ENCODE results near the gene CALR3.

CALR3 gene

DNA sequence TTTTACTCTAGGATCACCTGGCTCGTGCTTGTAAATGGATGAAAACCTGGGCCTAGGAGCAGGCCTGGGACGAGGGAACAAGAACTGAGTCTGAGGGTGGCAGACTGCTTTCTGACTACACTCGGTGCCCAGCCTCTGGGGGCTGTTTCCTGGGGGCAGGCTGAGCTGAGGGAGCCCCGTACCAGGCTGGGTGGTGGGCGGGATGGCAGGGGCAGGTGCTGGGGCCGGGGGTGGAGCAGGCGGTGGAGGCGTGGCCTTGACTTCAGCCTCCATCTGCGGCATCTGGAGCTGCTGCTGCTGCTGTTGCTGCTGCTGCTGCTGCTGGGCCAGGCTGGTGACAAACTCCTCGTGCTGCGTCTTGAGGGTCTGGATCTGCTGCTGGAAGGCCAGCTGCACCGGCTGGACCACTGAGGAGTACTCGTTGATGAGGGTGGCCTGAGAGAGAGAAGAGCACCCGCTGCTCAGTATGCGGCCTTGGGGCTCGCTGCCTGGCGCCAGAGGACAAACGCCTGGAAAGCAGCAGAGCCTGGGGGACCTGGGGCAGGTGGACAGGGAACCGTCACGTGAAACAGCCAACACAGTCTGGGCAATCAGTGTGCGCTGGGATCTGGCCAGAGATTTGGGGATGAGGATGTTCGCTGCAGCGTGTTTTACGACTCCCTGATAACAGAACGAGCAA lies 33.6 kb upstream of the CALR3 start:
- TF ChIP-seq, protein P1, sequence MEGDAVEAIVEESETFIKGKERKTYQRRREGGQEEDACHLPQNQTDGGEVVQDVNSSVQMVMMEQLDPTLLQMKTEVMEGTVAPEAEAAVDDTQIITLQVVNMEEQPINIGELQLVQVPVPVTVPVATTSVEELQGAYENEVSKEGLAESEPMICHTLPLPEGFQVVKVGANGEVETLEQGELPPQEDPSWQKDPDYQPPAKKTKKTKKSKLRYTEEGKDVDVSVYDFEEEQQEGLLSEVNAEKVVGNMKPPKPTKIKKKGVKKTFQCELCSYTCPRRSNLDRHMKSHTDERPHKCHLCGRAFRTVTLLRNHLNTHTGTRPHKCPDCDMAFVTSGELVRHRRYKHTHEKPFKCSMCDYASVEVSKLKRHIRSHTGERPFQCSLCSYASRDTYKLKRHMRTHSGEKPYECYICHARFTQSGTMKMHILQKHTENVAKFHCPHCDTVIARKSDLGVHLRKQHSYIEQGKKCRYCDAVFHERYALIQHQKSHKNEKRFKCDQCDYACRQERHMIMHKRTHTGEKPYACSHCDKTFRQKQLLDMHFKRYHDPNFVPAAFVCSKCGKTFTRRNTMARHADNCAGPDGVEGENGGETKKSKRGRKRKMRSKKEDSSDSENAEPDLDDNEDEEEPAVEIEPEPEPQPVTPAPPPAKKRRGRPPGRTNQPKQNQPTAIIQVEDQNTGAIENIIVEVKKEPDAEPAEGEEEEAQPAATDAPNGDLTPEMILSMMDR (IDR thresholded peaks at IDR 0.05; ENCODE audit: insufficient read depth, missing control alignments): no peak
- DNase-seq (ENCODE audit: insufficient read length, low spot score) (no peak), FAIRE-seq (no peak)

DNA sequence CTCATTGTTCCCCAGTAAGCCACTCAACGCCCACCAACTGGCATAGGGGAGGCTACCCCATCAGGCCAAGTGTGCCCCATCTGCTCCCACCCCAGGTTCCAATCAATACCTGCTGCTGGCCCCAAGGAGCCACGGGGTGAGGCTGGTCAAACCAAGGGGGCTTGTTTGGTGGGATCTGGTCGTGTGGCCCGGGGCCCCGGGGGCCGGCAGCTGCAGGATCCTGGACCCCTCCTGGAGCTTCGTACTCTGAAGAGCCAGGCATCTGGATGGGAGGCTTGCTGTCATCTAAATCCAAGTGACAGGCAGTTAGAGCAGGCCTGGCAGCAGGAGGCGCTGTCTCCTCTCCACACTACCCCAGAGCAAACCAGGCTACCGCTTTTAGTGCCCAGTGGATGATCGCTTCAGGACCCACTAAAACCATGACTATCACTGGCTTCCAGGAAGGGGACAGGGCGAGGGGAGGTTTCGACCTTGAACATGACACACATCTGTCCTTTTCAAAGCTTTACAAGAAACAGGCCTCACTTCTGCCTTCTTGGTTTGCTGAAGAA lies 32.1 kb upstream of the CALR3 start:
- no peak for FAIRE-seq
- no peak for DNase-seq (ENCODE audit: insufficient read length, low spot score)
- TF ChIP-seq, protein P1 (IDR thresholded peaks at IDR 0.05; ENCODE audit: insufficient read depth, missing control alignments): peak; percentile 35

DNA sequence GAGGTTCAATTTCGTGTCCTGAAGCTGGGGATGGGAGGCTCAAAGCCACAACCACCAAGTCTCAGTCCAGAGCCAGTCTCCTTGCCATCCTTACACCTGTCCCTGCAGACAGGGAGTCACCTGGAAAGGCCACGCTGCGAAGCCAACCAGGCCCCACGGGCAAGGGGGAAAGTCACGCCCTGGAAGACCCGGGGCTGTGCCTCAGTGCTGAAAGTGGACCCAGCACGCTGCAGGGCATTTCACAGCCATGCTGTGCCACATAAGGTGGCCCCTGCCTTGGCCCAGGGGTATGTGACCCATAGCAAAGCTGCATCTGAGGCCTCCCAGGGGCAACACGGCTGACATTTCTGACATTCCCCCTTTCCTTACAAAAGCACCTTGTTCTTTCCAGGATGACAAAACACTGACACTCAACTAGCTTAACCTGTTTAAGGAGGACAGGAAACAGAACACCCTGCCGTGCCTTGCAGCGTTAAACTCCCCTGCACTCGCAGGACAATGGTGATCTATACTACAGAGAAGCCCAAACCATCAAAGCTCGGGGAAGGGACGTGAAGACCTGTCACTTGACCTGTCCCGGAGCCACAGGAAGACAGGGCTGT lies 31.5 kb upstream of the CALR3 start:
- FAIRE-seq (no peak), DNase-seq (ENCODE audit: insufficient read length, low spot score) (no peak)
- TF ChIP-seq, protein P1 (IDR thresholded peaks at IDR 0.05; ENCODE audit: insufficient read depth, missing control alignments): no peak

DNA sequence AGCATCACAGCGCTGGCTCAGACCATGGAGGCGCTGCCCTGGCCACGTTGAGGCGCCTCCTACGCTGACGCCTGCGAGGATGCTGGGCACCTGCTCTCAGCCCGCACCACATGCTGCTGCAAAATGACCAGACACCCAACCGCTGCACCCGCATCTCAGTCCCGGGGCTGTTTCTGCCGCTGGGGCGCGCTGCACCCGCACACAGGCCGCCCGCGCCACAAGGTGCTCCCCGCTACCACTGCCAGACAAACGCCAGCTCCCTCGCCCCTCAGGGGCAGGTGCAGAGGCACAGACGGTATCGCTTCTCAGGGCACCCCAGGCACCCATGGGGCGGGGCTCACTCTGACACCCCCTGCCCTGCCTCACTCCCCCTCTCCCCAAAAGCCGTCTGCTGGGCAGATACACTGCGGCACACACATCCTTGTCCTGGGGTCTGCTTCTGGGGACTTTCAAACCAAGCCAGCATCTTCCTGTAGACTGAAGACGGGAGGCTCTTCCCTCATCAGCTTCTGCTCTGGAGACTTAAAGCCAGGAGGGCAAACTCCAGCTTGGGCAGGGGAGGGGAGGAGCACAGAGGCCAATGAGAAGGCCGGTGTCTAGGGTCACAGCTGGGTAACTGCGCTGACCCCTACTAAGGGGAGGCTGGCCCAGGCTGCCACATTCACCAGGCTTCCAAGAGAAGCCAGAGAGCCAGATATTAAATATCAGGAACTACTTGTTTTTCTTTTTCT lies 29.9 kb upstream of the CALR3 start:
- TF ChIP-seq, protein P1 (IDR thresholded peaks at IDR 0.05; ENCODE audit: insufficient read depth, missing control alignments): no peak
- DNase-seq (ENCODE audit: insufficient read length, low spot score) (no peak), FAIRE-seq (no peak)

DNA sequence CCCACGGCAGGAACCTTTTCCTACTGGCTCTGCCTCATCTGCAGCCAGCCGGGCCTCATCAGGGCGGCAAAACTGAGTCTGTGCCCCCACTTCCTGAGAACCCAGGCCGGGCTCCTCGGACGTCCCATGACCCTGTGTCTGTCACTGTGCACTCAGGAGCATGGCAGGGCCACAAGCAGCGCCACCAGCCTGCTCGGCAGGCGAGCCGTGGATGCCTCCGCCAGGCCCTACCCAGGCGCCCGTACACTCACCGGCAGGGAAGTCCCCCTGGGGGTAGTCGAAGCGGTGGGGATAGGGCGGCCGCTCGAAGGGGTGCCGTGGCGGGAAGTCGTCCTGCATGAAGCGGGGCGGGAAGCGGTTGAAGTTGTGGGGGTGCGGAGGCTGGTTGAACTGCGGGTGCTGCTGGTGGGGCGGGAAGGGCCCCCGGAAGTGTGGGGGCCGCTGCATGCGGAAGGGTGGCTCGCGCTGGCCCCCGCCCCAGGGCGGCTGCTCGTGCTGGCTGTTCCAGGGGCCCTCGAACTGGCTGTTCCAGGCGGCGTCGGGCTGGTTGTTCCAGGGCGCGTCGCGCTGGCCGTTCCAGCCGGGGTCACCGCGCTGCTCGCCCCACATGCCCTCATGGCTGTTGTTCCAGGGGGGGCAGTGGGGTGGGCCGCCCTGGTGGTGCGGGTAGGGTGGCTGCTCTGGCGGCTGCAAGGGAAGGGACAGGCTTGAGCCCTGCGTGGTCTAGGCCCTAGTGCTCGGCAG lies 29.2 kb upstream of the CALR3 start:
- FAIRE-seq: no peak
- TF ChIP-seq, protein P1 (IDR thresholded peaks at IDR 0.05; ENCODE audit: insufficient read depth, missing control alignments): no peak
- DNase-seq (ENCODE audit: insufficient read length, low spot score): no peak

DNA sequence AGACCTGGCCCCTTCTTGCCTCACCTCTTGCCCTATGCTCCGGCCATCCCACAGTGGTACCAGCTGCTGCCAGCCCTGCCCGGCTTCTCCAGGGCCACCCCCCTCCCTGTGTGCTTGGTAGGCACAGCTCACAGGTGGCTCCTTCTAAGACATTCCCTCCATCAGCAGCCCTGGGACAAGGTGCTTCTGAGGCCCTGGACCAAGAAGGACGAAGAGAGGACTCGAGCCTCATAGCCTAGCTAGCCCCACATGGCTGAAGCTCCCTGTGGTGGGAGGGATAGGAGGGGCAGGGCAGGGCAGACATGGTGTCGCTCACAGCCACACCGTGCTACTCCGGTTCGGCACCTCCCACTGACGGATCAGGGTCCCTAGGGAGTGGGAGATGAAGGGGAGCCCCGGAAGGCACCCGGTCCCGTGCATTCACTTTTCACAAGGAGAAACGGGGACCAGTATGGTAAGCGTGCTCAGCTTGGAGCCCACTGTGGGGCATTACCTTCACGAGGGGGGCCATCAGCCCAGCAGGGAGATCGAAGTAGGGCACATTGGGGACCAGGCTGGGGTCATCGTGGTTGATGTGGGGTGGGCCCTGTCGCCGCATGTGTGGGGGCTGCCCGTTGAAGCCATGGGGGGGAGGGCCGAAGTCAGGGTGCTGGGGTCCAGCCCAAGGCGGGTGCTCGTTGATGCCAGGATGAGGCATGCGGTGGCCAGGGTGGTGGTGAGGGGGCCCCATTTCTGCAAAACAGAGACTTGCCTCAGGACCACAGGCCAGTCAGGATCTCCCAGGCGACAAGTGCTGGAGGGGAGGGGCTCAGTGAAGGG lies 26.8 kb upstream of the CALR3 start:
- TF ChIP-seq, protein P1 (IDR thresholded peaks at IDR 0.05; ENCODE audit: insufficient read depth, missing control alignments): no peak
- FAIRE-seq (no peak), DNase-seq (ENCODE audit: insufficient read length, low spot score) (no peak)
